Caco-2 (cell line): ENCODE measurements around the gene KIF26B. TPM values are rescaled to one million over a fixed set of nuclear protein-coding genes. Genes with fewer than 3 reads are reported as not detected.

Source experiments
- BruUV-seq: library from RNA; stranded (reverse); fragments of 400-500 nt; replicated peaks from 2 replicates; lab custom pipeline; 2021; lab: Mats Ljungman, UMichigan
- CTCF ChIA-PET: fragments of 300-600 bp; sonication (Branson Sonifier 250); formaldehyde crosslinking; loops from one replicate; lab custom pipeline; 2022; ENCODE audit warnings: antibody characterized with exemption; lab: Charles Lee
- POLR2A ChIA-PET: fragments of 300-600 bp; sonication (Branson Sonifier 250); formaldehyde crosslinking; loops from one replicate; lab custom pipeline; 2022; ENCODE audit warnings: antibody characterized with exemption; lab: Charles Lee
- DNase-seq, 2 experiments: peaks; one replicate each; pipeline versions ENCODE4 v3.0.0 to v3.0.0-alpha.2; 2020 to 2022
- H3K27me3 ChIP-seq: replicated peaks from 2 replicates; pipeline ENCODE4 v1.6.0; 2011; ENCODE audit warnings: low read length; ENCODE audit not compliant: control insufficient read depth, insufficient read depth
- H3K36me3 ChIP-seq: 2 replicates; pipeline ENCODE4 v1.5.1; 2011; ENCODE audit warnings: low read length; ENCODE audit not compliant: control insufficient read depth, insufficient read depth
- H3K4me1 ChIP-seq: fragments of 250-450 bp; sonication (Bioruptor Pico); 2 replicates; pipeline ENCODE4 v1.5.1; 2020; ENCODE audit warnings: mild to moderate bottlenecking
- H3K4me3 ChIP-seq: 2 replicates; pipeline ENCODE4 v1.5.1; 2011; ENCODE audit warnings: low read depth, mild to moderate bottlenecking, control low read depth, low read length
- H3K9me3 ChIP-seq: fragments of 250-450 bp; sonication (Bioruptor Pico); 2 replicates; pipeline ENCODE4 v1.5.1; 2020; ENCODE audit warnings: mild to moderate bottlenecking, moderate library complexity
- H3K27ac Mint-ChIP-seq: one replicate; pipeline ENCODE4 v1.8.0; 2022; ENCODE audit warnings: mixed read lengths; ENCODE audit not compliant: unreplicated experiment
- H3K27me3 Mint-ChIP-seq: one replicate; pipeline ENCODE4 v1.8.0; 2022; ENCODE audit warnings: mixed read lengths; ENCODE audit not compliant: insufficient read depth, unreplicated experiment
- H3K36me3 Mint-ChIP-seq: one replicate; pipeline ENCODE4 v1.8.0; 2022; ENCODE audit warnings: mild to moderate bottlenecking, mixed read lengths; ENCODE audit not compliant: insufficient read depth, unreplicated experiment
- H3K4me1 Mint-ChIP-seq: one replicate; pipeline ENCODE4 v1.8.0; 2022; ENCODE audit warnings: low read depth, mixed read lengths; ENCODE audit not compliant: unreplicated experiment
- H3K4me3 Mint-ChIP-seq: one replicate; pipeline ENCODE4 v1.8.0; 2022; ENCODE audit warnings: mild to moderate bottlenecking, moderate library complexity, mixed read lengths; ENCODE audit not compliant: unreplicated experiment
- H3K9me3 Mint-ChIP-seq: one replicate; pipeline ENCODE4 v1.8.0; 2022; ENCODE audit warnings: mixed read lengths; ENCODE audit not compliant: unreplicated experiment
- intact Hi-C: fragments of 100-400 bp; cut with micrococcal nuclease; formaldehyde crosslinking; loops from one replicate; pipeline ENCODE4 v1.10.0; 2022; ENCODE audit not compliant: unreplicated experiment
- total RNA-seq: library from RNA; stranded (reverse); gene quantifications from 2 replicates; pipeline ENCODE4 v1.2.3, GENCODE V29; 2022
- TF ChIP-seq, protein P1 (sequence below), 2 experiments: fragments of 200-600 bp in 1 of 2; IDR thresholded peaks; 1 replicate in 1 of 2; 2 replicates in 1 of 2; pipeline versions ENCODE4 v1.5.1 to v1.8.0; 2011 to 2022; ENCODE audit warnings: antibody characterized with exemption in 1 of 2, control low read depth in 1 of 2, inconsistent platforms in 1 of 2, low read depth in 1 of 2, low read length in 1 of 2, mild to moderate bottlenecking in 1 of 2, moderate library complexity in 1 of 2; ENCODE audit not compliant: insufficient read depth in 1 of 2, severe bottlenecking in 1 of 2, unreplicated experiment in 1 of 2

KIF26B gene
- total RNA-seq, 1 experiment from 2014 or later = 4.9 TPM

GRCh38 chr1:245588116-245588639 lies 433.4 kb downstream of the KIF26B start:
- Histone ChIP-seq H3K9me3 (no peaks in the 10 kb centered on the region), H3K4me3 (no peak overlapping the region), H3K4me1 (no peaks in the 10 kb centered on the region), H3K27me3 (no peaks in the 10 kb centered on the region), H3K36me3 (no peaks in the 10 kb centered on the region)
- Mint-ChIP-seq H3K4me1 (no peaks in the 10 kb centered on the region), H3K27me3 (no peaks in the 10 kb centered on the region), H3K9me3 (no peaks in the 10 kb centered on the region), H3K36me3 (no peaks in the 10 kb centered on the region), H3K4me3 (no peak overlapping the region), H3K27ac (no peak overlapping the region)
- no peak for DNase-seq
- TF ChIP-seq, protein P1, sequence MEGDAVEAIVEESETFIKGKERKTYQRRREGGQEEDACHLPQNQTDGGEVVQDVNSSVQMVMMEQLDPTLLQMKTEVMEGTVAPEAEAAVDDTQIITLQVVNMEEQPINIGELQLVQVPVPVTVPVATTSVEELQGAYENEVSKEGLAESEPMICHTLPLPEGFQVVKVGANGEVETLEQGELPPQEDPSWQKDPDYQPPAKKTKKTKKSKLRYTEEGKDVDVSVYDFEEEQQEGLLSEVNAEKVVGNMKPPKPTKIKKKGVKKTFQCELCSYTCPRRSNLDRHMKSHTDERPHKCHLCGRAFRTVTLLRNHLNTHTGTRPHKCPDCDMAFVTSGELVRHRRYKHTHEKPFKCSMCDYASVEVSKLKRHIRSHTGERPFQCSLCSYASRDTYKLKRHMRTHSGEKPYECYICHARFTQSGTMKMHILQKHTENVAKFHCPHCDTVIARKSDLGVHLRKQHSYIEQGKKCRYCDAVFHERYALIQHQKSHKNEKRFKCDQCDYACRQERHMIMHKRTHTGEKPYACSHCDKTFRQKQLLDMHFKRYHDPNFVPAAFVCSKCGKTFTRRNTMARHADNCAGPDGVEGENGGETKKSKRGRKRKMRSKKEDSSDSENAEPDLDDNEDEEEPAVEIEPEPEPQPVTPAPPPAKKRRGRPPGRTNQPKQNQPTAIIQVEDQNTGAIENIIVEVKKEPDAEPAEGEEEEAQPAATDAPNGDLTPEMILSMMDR (IDR thresholded peaks at IDR 0.05; ENCODE audit: insufficient read depth in 1 of 2, low read depth in 1 of 2, low read length in 1 of 2, severe bottlenecking in 1 of 2, unreplicated experiment in 1 of 2) = no peak
- ChIA-PET CTCF (no interaction called here), POLR2A (no interaction called here)
- no TSS peak for BruUV-seq
- intact Hi-C loops = no loop called here

DNA sequence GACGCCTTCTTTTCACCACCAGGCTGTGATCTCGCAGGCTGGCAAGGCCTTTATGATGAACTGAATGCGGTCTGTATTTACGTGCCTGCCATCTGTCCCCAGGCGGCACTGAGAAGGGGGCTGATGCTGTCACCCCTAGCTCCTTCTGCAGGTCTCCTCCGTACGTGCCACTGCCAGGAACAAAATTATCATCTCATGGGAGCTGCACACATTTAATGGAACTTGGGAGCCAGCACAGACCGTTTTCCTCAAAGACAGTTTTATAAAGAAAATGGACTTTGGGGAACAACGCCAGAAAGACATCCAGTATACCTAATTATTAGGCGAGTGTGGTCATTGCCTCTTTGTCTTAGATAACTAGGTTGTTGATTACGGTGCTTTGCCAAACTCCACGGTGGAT lies 434.5 kb downstream of the KIF26B start:
- no peak overlapping the region for H3K4me3 ChIP-seq
- ChIA-PET CTCF (interaction anchor here (0.6 kb wide), 1 partner anchor 13 kb away, joined by 3 read pairs; no protein-coding TSS in a partner anchor), POLR2A (no interaction called here)
- H3K36me3 Mint-ChIP-seq = no peaks in the 10 kb centered on the region
- no peak for DNase-seq
- H3K36me3 ChIP-seq = no peaks in the 10 kb centered on the region
- intact Hi-C loops = no loop called here
- H3K9me3 ChIP-seq = no peaks in the 10 kb centered on the region
- H3K4me1 Mint-ChIP-seq = no peaks in the 10 kb centered on the region
- TF ChIP-seq, protein P1 (IDR thresholded peaks at IDR 0.05; ENCODE audit: insufficient read depth in 1 of 2, low read depth in 1 of 2, low read length in 1 of 2, severe bottlenecking in 1 of 2, unreplicated experiment in 1 of 2) = no peak
- H3K4me1 ChIP-seq = no peaks in the 10 kb centered on the region
- BruUV-seq = no TSS peak
- no peaks in the 10 kb centered on the region for H3K9me3 Mint-ChIP-seq
- H3K27ac Mint-ChIP-seq = no peak overlapping the region
- H3K27me3 ChIP-seq = no peaks in the 10 kb centered on the region
- no peak overlapping the region for H3K4me3 Mint-ChIP-seq
- H3K27me3 Mint-ChIP-seq = no peaks in the 10 kb centered on the region

DNA sequence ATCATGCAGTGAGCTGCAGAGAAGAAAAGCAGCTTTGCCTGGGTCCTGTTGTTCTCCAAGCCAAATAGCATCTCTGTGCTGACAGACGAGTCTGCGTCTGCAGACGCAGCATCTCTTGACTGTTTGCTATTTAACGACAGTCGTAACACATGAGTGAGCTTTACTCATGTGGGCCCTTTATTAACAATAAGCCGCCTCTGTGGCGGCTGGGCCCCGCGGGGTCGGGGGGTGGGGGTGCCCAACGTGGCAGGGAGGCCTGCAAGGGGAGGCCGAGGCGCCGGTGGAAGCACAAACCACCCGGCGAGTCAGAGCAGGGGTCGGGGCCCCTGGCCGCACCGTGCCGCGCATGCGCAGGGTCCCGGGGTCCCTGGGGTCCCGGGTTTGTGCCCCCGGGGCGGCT lies 435.1 kb downstream of the KIF26B start:
- Mint-ChIP-seq H3K27ac (no peak overlapping the region), H3K36me3 (no peaks in the 10 kb centered on the region), H3K9me3 (no peaks in the 10 kb centered on the region), H3K4me3 (no peak overlapping the region), H3K27me3 (no peaks in the 10 kb centered on the region), H3K4me1 (no peaks in the 10 kb centered on the region)
- no peaks in the 10 kb centered on the region for H3K27me3 ChIP-seq
- DNase-seq = no peak
- no peaks in the 10 kb centered on the region for H3K36me3 ChIP-seq
- no peak overlapping the region for H3K4me3 ChIP-seq
- H3K9me3 ChIP-seq = no peaks in the 10 kb centered on the region
- POLR2A ChIA-PET = no interaction called here
- CTCF ChIA-PET = interaction anchor here (0.6 kb wide), 1 partner anchor 12 kb away, joined by 3 read pairs; no protein-coding TSS in a partner anchor
- TF ChIP-seq, protein P1 (IDR thresholded peaks at IDR 0.05; ENCODE audit: insufficient read depth in 1 of 2, low read depth in 1 of 2, low read length in 1 of 2, severe bottlenecking in 1 of 2, unreplicated experiment in 1 of 2) = no peak
- intact Hi-C loops = no loop called here
- no peaks in the 10 kb centered on the region for H3K4me1 ChIP-seq
- no TSS peak for BruUV-seq
